Suprapubic skin (tissue), 4 donors: ENCODE results near the gene ZNFX1.

ENCODE experiments used
- CTCF ChIP-seq, 2 donors: fragments of 200-600 bp in 1 of 2; fragments of 450-650 bp in 1 of 2; sonication (generic) in 1 of 2; IDR thresholded peaks; one replicate each; pipeline ENCODE4 v1.5.1; 2016 to 2019; ENCODE audit warnings: antibody characterized with exemption in 2 of 2, mild to moderate bottlenecking in 1 of 2, moderate library complexity in 1 of 2
- EP300 ChIP-seq: sonication (generic); formaldehyde crosslinking; IDR thresholded peaks from one replicate; pipeline ENCODE4 v1.6.1; 2017; ENCODE audit warnings: antibody characterized with exemption
- POLR2A ChIP-seq, 2 donors: fragments of 450-650 bp; IDR thresholded peaks; one replicate each; pipeline ENCODE4 v1.6.1; 2017; ENCODE audit warnings: antibody characterized with exemption in 2 of 2, mild to moderate bottlenecking in 2 of 2, moderate library complexity in 2 of 2
- POLR2AphosphoS5 ChIP-seq, 3 donors: sonication (generic); formaldehyde crosslinking; IDR thresholded peaks; one replicate each; pipeline ENCODE4 v1.6.1; 2017; ENCODE audit warnings: antibody characterized with exemption in 3 of 3

DNA sequence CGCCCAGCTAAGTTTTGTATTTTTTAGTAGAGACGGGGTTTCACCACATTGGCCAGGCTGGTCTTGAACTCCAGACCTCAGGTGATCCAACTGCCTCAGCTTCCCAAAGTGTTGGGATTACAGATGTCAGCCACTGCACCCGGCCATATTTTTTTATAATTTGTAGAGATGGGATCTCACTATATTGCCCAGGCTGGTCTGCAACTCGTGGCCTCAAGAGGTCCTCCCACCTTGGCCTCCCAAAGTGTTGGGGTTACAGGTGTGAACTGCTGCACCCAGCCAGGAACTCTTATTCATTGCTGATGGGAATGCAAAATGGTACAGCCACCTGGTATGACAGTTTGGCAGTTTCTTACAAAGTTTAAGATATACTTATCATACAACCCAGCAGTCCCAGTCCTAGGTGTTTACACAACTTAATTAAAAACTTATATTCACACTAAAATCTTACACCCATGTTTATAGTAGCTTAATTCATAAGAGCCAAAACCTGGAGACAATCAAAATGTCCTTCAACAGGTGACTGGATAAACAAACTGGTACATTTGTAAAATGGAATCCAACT is 78.0 kb downstream of the ZNFX1 start:
- TF ChIP-seq CTCF (IDR thresholded peaks at IDR 0.05): no peak
- no peak for TF ChIP-seq POLR2AphosphoS5 (IDR thresholded peaks at IDR 0.05)
- no peak for TF ChIP-seq EP300
- no peak for TF ChIP-seq POLR2A (IDR thresholded peaks at IDR 0.05)
